HG03103 (cell line): ENCODE results near the gene PDE4B.

Experiments
- ATAC-seq: cut with Tn5 transposase; IDR thresholded peaks from one replicate; pipeline ENCODE4 v1.9.1; 2021; ENCODE audit warnings: low read depth; ENCODE audit not compliant: unreplicated experiment

Gene PDE4B

GRCh38 chr1:65880611-65881010, 87.9 kb downstream of the PDE4B start:
- ATAC-seq = no peak

GRCh38 chr1:65881067-65881594, 88.4 kb downstream of the PDE4B start:
- ATAC-seq = no peak

- ATAC-seq = no peak
These were observed 89.4 kb downstream of the PDE4B start for GRCh38 chr1:65882076-65882475.

GRCh38 chr1:65889441-65889840, 96.7 kb downstream of the PDE4B start:
- no peak for ATAC-seq

- ATAC-seq = no peak
These were observed 97.6 kb downstream of the PDE4B start for GRCh38 chr1:65890201-65890843.

- ATAC-seq = peak; percentile 54
These were observed 102.3 kb downstream of the PDE4B start for GRCh38 chr1:65894738-65895605.

GRCh38 chr1:65896721-65897120, 104.0 kb downstream of the PDE4B start:
- no peak for ATAC-seq

- ATAC-seq = no peak
These were observed 104.8 kb downstream of the PDE4B start for GRCh38 chr1:65897485-65897884.

- no peak for ATAC-seq
These were observed 112.0 kb downstream of the PDE4B start for GRCh38 chr1:65904681-65905083.

GRCh38 chr1:65910432-65910831, 117.7 kb downstream of the PDE4B start:
- no peak for ATAC-seq

- no peak for ATAC-seq
These were observed 119.0 kb downstream of the PDE4B start for GRCh38 chr1:65911679-65912078.

GRCh38 chr1:65918564-65918963, 125.9 kb downstream of the PDE4B start:
- no peak for ATAC-seq

- ATAC-seq = no peak
These were observed 128.8 kb downstream of the PDE4B start for GRCh38 chr1:65921446-65921845.

GRCh38 chr1:65924471-65924870, 131.8 kb downstream of the PDE4B start:
- no peak for ATAC-seq

- no peak for ATAC-seq
These were observed 145.8 kb downstream of the PDE4B start for GRCh38 chr1:65938506-65938905.

GRCh38 chr1:65939191-65939590, 146.5 kb downstream of the PDE4B start:
- no peak for ATAC-seq

- ATAC-seq = no peak
These were observed 146.9 kb downstream of the PDE4B start for GRCh38 chr1:65939636-65940035.

- ATAC-seq = no peak
These were observed 147.4 kb downstream of the PDE4B start for GRCh38 chr1:65940126-65940525.

GRCh38 chr1:65942476-65942875, 149.8 kb downstream of the PDE4B start:
- ATAC-seq = no peak

GRCh38 chr1:65946376-65946775, 153.7 kb downstream of the PDE4B start:
- ATAC-seq = no peak

- ATAC-seq = no peak
These were observed 154.3 kb downstream of the PDE4B start for GRCh38 chr1:65946960-65947359.
